ENCODE results near the gene PAPPA. TPM values are rescaled to one million over a fixed set of nuclear protein-coding genes. Genes with fewer than 3 reads are reported as not detected.

The PAPPA gene
- total and polyA plus RNA-seq, 9 of the 15 experiments (the other 6 are each of a cell fraction or from before 2014, with no cell fraction given) = 0.06 to 0.18 (median 0.11) TPM

GRCh38 chr9:116285320-116285719 lies 131.7 kb downstream of the PAPPA start (continued):
- TF ChIP-seq REST (IDR thresholded peaks at IDR 0.05; ENCODE audit: borderline replicate concordance) = peak; percentile 10; the same call in 1 of the 2 replicates
- no peak for TF ChIP-seq REST (CRISPR knock-in tag; IDR thresholded peaks at IDR 0.05; ENCODE audit: low read depth)
- TF ChIP-seq DDX20 (tag; IDR thresholded peaks at IDR 0.05; ENCODE audit: low read depth) = no peak
